Measurements from ENCODE around the gene SCN4A.
A peak's percentile ranks its signal among the peaks of the same experiment; 100 is the strongest.

SCN4A gene

GRCh38 chr17:63945784-63946439, 26.8 kb downstream of the SCN4A start:
- DNase-seq (ENCODE audit: low spot score) = peak; percentile 74
- peak; percentile 25 for TF ChIP-seq CTCF (IDR thresholded peaks at IDR 0.05; ENCODE audit: extremely low read depth, insufficient read depth, missing control alignments)
- in situ Hi-C loops (cut with MboI; ENCODE audit: low pct_unique_long_range_greater_than_20kb, low sequenced_read_pairs, unreplicated experiment) = no loop called here

DNA sequence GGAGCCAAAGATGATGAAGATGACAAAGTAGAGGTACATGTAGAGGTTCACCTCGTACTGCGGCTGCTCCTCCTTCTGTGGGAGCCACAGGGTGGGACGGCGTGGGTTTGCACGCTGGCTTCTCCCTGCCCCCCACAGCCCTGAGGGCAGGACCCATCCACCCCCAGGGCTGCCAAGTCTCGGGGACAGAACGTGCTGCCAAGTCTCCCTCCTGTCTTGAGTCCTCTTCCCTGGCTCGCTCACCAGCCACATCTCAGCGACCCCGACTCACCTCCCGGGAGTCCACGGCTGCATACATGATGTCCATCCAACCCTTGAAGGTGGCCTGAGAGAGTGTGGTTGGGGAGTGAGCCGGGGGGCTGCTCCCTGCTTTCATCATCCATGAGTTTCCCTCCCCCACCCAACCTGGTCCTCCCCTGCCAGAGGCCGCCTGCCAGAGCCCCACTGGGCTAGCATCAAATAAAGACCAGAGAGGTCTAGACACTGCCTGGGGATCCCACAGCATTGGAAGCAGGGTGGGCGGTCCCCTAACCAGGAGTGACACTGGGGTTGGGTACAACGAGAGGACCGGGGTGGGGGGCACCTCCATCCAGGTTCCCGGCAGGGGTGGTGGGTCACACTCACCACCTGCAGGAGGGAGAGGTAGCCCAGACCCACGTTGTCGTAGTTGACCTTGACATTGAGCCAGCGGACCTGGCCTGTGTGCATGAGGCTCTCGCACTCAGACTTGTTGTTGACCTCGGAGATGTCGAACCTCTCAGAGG, 27.8 kb downstream of the SCN4A start:
- in situ Hi-C loops (cut with MboI; ENCODE audit: low pct_unique_long_range_greater_than_20kb, low sequenced_read_pairs, unreplicated experiment) = no loop called here
- no peak for TF ChIP-seq CTCF (IDR thresholded peaks at IDR 0.05; ENCODE audit: extremely low read depth, insufficient read depth, missing control alignments)

DNA sequence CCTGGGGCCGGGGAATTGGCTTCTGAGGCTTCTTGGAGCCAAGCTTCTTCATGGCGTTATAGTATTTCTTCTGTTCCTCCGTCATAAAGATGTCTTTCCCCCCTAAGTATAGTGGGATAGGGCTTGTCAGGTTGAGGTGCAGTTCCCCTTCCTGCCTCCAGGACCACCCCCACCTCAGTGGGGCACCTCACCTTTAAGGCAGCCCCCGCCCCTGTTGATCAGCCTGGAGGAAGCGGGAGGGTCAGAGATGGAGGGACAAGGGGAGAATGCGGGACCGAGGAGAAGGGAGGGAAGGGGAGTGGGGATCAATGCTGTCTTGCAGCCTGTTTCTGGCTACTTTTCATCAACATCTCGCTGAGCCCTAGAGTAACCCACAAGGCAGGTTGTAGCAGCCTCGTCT, 29.0 kb downstream of the SCN4A start:
- DNase-seq (ENCODE audit: low spot score) = no peak
- in situ Hi-C loops (cut with MboI; ENCODE audit: low pct_unique_long_range_greater_than_20kb, low sequenced_read_pairs, unreplicated experiment) = no loop called here
- TF ChIP-seq CTCF (IDR thresholded peaks at IDR 0.05; ENCODE audit: extremely low read depth, insufficient read depth, missing control alignments) = no peak

More for the DNA sequence above, 27.8 kb downstream of the SCN4A start:
- DNase-seq (ENCODE audit: low spot score) = no peak

DNA sequence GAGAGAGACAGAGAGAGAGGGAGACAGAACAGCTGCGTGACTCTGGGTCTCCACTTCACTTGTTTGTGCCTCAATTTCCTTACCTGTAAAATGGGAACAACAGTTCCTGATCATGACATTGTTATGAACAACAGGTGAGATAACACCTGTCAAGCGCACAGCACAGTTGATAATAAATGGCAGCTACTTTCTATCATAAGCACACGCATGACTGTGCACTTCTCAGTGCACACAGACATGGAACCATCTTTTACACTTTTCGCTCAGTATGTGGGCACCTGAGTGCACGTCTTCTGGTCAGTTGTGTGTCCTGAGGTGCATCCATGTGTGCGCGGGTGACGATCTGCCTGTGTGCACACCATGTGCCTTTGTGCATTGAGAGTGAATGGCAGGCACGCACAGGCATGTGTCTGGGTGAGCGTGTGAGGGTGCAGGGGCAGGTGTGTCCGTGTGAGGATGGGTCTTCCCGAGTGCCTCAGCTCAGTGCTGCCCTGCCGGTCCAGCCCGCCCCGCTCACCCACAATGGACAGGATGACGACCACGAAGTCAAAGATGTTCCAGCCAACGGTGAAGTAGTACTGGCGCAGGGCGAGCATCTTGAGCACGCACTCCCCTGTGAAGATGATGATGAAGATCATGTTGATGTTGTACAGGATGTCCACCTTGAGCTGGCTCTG, 30.3 kb downstream of the SCN4A start:
- in situ Hi-C loops (cut with MboI; ENCODE audit: low pct_unique_long_range_greater_than_20kb, low sequenced_read_pairs, unreplicated experiment) = no loop called here
- TF ChIP-seq CTCF (IDR thresholded peaks at IDR 0.05; ENCODE audit: extremely low read depth, insufficient read depth, missing control alignments) = no peak
- no peak for DNase-seq (ENCODE audit: low spot score)

DNA sequence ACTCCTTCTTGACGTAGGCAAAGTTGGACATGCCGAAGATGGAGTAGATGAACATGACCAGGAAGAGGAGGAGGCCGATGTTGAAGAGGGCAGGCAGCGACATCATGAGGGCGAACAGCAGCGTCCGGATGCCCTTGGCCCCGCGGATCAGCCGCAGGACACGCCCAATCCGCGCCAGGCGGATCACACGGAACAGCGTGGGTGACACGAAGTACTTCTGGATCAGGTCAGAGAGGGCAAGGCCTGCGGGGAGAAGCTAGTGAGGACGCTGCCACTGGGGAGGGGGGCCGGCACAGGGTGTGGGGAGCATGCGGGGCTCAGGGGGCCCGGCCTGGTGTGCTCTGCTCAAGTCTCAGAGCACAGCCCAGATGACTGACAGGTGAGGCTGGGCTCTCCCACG, 31.0 kb downstream of the SCN4A start:
- no peak for TF ChIP-seq CTCF (IDR thresholded peaks at IDR 0.05; ENCODE audit: extremely low read depth, insufficient read depth, missing control alignments)
- in situ Hi-C loops (cut with MboI; ENCODE audit: low pct_unique_long_range_greater_than_20kb, low sequenced_read_pairs, unreplicated experiment) = no loop called here
- no peak for DNase-seq (ENCODE audit: low spot score)

DNA sequence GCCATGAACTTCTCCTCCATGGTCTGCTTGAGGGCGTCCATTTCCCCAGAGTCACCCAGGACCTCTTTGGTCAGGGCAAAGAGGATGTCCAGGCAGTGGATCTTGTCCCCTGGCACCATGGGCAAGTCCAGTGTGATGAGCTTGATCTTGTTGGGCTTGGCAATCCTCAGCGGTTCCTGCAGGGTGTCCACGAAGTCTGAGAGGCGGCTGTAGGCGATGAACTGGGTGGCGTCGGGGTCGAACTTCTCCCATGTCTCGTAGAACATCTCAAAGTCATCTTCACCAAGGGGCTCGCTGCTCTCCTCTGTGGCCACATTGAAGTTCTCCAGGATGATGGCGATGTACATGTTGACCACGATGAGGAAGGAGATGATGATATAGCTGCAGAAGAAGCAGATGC, 31.6 kb downstream of the SCN4A start:
- DNase-seq (ENCODE audit: low spot score) = no peak
- in situ Hi-C loops (cut with MboI; ENCODE audit: low pct_unique_long_range_greater_than_20kb, low sequenced_read_pairs, unreplicated experiment) = no loop called here
- no peak for TF ChIP-seq CTCF (IDR thresholded peaks at IDR 0.05; ENCODE audit: extremely low read depth, insufficient read depth, missing control alignments)

All from GM13977 (cell line).